Caco-2 (cell line): ENCODE results near the gene XRCC3. TPM values are rescaled to one million over a fixed set of nuclear protein-coding genes. Genes with fewer than 3 reads are reported as not detected.

Source experiments
- BruUV-seq: library from RNA; stranded (reverse); fragments of 400-500 nt; replicated peaks from 2 replicates; lab custom pipeline; 2021; lab: Mats Ljungman, UMichigan
- CTCF ChIA-PET: fragments of 300-600 bp; sonication (Branson Sonifier 250); formaldehyde crosslinking; loops from one replicate; lab custom pipeline; 2022; ENCODE audit warnings: antibody characterized with exemption; lab: Charles Lee
- POLR2A ChIA-PET: fragments of 300-600 bp; sonication (Branson Sonifier 250); formaldehyde crosslinking; loops from one replicate; lab custom pipeline; 2022; ENCODE audit warnings: antibody characterized with exemption; lab: Charles Lee
- DNase-seq, 2 experiments: peaks; one replicate each; pipeline versions ENCODE4 v3.0.0 to v3.0.0-alpha.2; 2020 to 2022
- H3K27me3 ChIP-seq: replicated peaks from 2 replicates; pipeline ENCODE4 v1.6.0; 2011; ENCODE audit warnings: low read length; ENCODE audit not compliant: control insufficient read depth, insufficient read depth
- H3K36me3 ChIP-seq: 2 replicates; pipeline ENCODE4 v1.5.1; 2011; ENCODE audit warnings: low read length; ENCODE audit not compliant: control insufficient read depth, insufficient read depth
- H3K4me1 ChIP-seq: fragments of 250-450 bp; sonication (Bioruptor Pico); 2 replicates; pipeline ENCODE4 v1.5.1; 2020; ENCODE audit warnings: mild to moderate bottlenecking
- H3K4me3 ChIP-seq: 2 replicates; pipeline ENCODE4 v1.5.1; 2011; ENCODE audit warnings: low read depth, mild to moderate bottlenecking, control low read depth, low read length
- H3K9me3 ChIP-seq: fragments of 250-450 bp; sonication (Bioruptor Pico); 2 replicates; pipeline ENCODE4 v1.5.1; 2020; ENCODE audit warnings: mild to moderate bottlenecking, moderate library complexity
- H3K27ac Mint-ChIP-seq: one replicate; pipeline ENCODE4 v1.8.0; 2022; ENCODE audit warnings: mixed read lengths; ENCODE audit not compliant: unreplicated experiment
- H3K27me3 Mint-ChIP-seq: one replicate; pipeline ENCODE4 v1.8.0; 2022; ENCODE audit warnings: mixed read lengths; ENCODE audit not compliant: insufficient read depth, unreplicated experiment
- H3K36me3 Mint-ChIP-seq: one replicate; pipeline ENCODE4 v1.8.0; 2022; ENCODE audit warnings: mild to moderate bottlenecking, mixed read lengths; ENCODE audit not compliant: insufficient read depth, unreplicated experiment
- H3K4me1 Mint-ChIP-seq: one replicate; pipeline ENCODE4 v1.8.0; 2022; ENCODE audit warnings: low read depth, mixed read lengths; ENCODE audit not compliant: unreplicated experiment
- H3K4me3 Mint-ChIP-seq: one replicate; pipeline ENCODE4 v1.8.0; 2022; ENCODE audit warnings: mild to moderate bottlenecking, moderate library complexity, mixed read lengths; ENCODE audit not compliant: unreplicated experiment
- H3K9me3 Mint-ChIP-seq: one replicate; pipeline ENCODE4 v1.8.0; 2022; ENCODE audit warnings: mixed read lengths; ENCODE audit not compliant: unreplicated experiment
- intact Hi-C: fragments of 100-400 bp; cut with micrococcal nuclease; formaldehyde crosslinking; loops from one replicate; pipeline ENCODE4 v1.10.0; 2022; ENCODE audit not compliant: unreplicated experiment
- total RNA-seq: library from RNA; stranded (reverse); gene quantifications from 2 replicates; pipeline ENCODE4 v1.2.3, GENCODE V29; 2022
- TF ChIP-seq, protein P1 (sequence below), 2 experiments: fragments of 200-600 bp in 1 of 2; IDR thresholded peaks; 1 replicate in 1 of 2; 2 replicates in 1 of 2; pipeline versions ENCODE4 v1.5.1 to v1.8.0; 2011 to 2022; ENCODE audit warnings: antibody characterized with exemption in 1 of 2, control low read depth in 1 of 2, inconsistent platforms in 1 of 2, low read depth in 1 of 2, low read length in 1 of 2, mild to moderate bottlenecking in 1 of 2, moderate library complexity in 1 of 2; ENCODE audit not compliant: insufficient read depth in 1 of 2, severe bottlenecking in 1 of 2, unreplicated experiment in 1 of 2

XRCC3 gene
- total RNA-seq, 1 experiment from 2014 or later = 44.0 TPM

DNA sequence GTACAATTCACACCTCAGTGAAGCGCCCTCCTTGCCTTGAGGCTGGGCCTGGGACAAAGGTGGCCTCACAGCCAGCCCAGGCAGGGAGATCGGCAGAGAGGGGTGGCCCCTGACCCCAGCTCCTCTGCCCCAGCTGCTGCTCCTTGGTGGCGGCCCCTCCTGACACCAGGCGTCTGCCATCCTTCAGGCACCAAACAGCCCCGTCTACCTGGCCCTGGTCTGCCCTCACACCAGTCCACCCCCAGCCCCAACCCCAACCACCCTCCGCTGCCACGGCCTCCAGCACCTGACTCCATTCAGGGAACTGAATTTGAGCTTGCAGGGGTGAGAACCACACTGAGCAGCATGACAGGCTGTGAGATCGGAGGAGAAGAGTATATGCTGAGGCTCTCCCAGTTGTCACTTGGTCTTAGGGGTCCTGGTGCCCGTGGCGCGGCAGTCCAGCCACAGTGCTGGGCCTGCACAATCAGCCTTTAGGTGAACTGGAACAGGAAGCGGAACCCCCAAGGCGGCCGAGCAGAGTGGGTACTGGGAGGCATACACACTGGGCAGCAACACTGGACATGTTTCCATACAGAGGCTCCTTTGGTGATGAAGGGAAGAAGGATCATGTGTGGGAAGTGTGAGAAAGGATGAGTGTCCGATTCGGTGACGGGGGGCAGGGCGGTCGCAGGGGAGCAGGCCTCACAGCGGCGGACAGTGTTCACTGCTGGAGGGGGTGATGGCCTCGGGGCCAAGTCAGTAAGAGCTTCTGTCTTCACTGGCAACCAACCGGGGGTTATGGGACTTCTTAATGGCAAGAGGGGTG is 19.0 kb upstream of the XRCC3 start:
- no peaks in the 10 kb centered on the region for H3K4me1 ChIP-seq
- no peaks in the 10 kb centered on the region for H3K9me3 ChIP-seq
- H3K4me3 ChIP-seq = no peak overlapping the region
- no peak for DNase-seq
- ChIA-PET CTCF (no interaction called here), POLR2A (no interaction called here)
- intact Hi-C loops = no loop called here
- Mint-ChIP-seq H3K27ac (no peak overlapping the region), H3K4me1 (no peaks in the 10 kb centered on the region), H3K36me3 (peaks cover 23% of the 10 kb centered on the region), H3K27me3 (no peaks in the 10 kb centered on the region), H3K4me3 (no peak overlapping the region), H3K9me3 (no peaks in the 10 kb centered on the region)
- no peaks in the 10 kb centered on the region for H3K27me3 ChIP-seq
- TF ChIP-seq, protein P1, sequence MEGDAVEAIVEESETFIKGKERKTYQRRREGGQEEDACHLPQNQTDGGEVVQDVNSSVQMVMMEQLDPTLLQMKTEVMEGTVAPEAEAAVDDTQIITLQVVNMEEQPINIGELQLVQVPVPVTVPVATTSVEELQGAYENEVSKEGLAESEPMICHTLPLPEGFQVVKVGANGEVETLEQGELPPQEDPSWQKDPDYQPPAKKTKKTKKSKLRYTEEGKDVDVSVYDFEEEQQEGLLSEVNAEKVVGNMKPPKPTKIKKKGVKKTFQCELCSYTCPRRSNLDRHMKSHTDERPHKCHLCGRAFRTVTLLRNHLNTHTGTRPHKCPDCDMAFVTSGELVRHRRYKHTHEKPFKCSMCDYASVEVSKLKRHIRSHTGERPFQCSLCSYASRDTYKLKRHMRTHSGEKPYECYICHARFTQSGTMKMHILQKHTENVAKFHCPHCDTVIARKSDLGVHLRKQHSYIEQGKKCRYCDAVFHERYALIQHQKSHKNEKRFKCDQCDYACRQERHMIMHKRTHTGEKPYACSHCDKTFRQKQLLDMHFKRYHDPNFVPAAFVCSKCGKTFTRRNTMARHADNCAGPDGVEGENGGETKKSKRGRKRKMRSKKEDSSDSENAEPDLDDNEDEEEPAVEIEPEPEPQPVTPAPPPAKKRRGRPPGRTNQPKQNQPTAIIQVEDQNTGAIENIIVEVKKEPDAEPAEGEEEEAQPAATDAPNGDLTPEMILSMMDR (IDR thresholded peaks at IDR 0.05; ENCODE audit: insufficient read depth in 1 of 2, low read depth in 1 of 2, low read length in 1 of 2, severe bottlenecking in 1 of 2, unreplicated experiment in 1 of 2) = no peak
- no TSS peak for BruUV-seq
- H3K36me3 ChIP-seq = peaks cover 2% of the 10 kb centered on the region; the same call in 1 of the 2 replicates

DNA sequence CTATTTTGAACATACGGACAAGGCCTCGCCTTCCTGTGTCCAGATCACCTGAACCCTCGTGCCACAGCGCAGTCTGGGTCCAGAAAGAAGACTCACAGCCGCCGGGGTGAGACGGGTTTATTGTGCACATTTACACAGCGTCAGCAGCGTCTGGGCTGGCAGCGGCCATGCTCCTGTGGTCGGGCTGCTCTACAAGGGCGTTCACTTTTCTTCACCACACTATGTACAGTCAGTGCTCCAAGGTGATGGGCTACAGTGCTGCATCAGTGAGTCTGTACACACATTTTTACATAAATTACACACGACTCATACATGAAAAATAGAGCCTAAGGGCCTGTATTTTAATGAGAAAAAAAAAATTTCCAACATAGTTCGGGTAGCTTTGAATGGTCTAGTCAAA is 18.4 kb upstream of the XRCC3 start:
- no peaks in the 10 kb centered on the region for H3K27me3 ChIP-seq
- no peak overlapping the region for H3K27ac Mint-ChIP-seq
- no peak overlapping the region for H3K4me3 Mint-ChIP-seq
- no peaks in the 10 kb centered on the region for H3K27me3 Mint-ChIP-seq
- H3K36me3 ChIP-seq = peaks cover 2% of the 10 kb centered on the region
- no TSS peak for BruUV-seq
- H3K36me3 Mint-ChIP-seq = peaks cover 29% of the 10 kb centered on the region
- DNase-seq = no peak
- H3K4me1 Mint-ChIP-seq = no peaks in the 10 kb centered on the region
- ChIA-PET POLR2A (no interaction called here), CTCF (no interaction called here)
- intact Hi-C loops = no loop called here
- no peaks in the 10 kb centered on the region for H3K4me1 ChIP-seq
- TF ChIP-seq, protein P1 (IDR thresholded peaks at IDR 0.05; ENCODE audit: insufficient read depth in 1 of 2, low read depth in 1 of 2, low read length in 1 of 2, severe bottlenecking in 1 of 2, unreplicated experiment in 1 of 2) = no peak
- no peaks in the 10 kb centered on the region for H3K9me3 Mint-ChIP-seq
- H3K9me3 ChIP-seq = no peaks in the 10 kb centered on the region
- no peak overlapping the region for H3K4me3 ChIP-seq

DNA sequence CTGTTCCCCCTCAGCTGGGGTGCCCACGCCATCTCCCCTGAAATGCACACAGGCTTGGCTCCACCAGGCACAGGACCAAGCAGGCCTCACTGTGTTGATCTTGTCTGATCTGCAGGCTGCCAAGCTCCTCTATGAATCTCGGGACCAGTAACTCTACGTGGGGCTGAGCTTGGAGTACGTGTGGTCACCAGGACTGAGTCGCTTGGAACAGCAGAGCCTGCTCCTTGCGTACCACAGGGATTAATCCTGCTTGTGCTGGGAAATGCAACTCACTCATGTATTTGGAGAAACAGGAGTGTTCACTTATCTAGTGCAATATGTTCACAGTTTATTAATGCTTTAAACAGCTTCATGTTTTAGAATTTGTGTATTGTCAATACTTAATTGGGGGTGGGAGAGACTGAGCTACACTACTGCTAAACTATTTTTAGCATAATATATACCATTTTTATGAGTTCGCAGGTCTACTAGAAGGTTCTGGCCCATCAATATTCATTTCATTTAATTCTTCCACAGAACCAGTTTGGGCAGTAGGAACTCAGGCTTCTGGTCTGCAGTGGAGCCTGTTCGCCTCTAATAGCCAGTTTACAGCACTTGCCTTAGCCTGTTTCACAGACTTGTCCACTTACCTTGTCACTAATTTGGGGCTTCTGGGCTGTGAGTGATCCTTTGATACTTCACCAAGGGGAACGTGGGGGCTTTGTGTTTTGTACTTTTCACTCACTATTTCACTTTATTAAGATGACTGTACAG is 17.8 kb upstream of the XRCC3 start:
- H3K27me3 ChIP-seq = no peaks in the 10 kb centered on the region
- ChIA-PET CTCF (no interaction called here), POLR2A (no interaction called here)
- DNase-seq = no peak
- Mint-ChIP-seq H3K27me3 (no peaks in the 10 kb centered on the region), H3K4me1 (no peaks in the 10 kb centered on the region), H3K27ac (no peak overlapping the region), H3K36me3 (peaks cover 33% of the 10 kb centered on the region), H3K9me3 (no peaks in the 10 kb centered on the region), H3K4me3 (no peak overlapping the region)
- H3K36me3 ChIP-seq = peaks cover 2% of the 10 kb centered on the region
- intact Hi-C loops = no loop called here
- BruUV-seq = TSS peak; percentile 78
- H3K9me3 ChIP-seq = no peaks in the 10 kb centered on the region
- no peak overlapping the region for H3K4me3 ChIP-seq
- H3K4me1 ChIP-seq = no peaks in the 10 kb centered on the region
- TF ChIP-seq, protein P1 (IDR thresholded peaks at IDR 0.05; ENCODE audit: insufficient read depth in 1 of 2, low read depth in 1 of 2, low read length in 1 of 2, severe bottlenecking in 1 of 2, unreplicated experiment in 1 of 2) = no peak
